Cerebellar cortex (tissue), 1 donor: Measurements from ENCODE around the gene SYCP3.

Source experiments
- DNase-seq: peaks from one replicate; pipeline ENCODE4 v3.0.0-alpha.2; 2015; ENCODE audit warnings: low spot score

Gene SYCP3

GRCh38 chr12:101738920-101739665 lies at the start of gene SYCP3:
SYCP3 (minus strand) TSS chr12:101739462; CDS start chr12:101737935, 1,527 bp downstream.
- no peak for DNase-seq

DNA sequence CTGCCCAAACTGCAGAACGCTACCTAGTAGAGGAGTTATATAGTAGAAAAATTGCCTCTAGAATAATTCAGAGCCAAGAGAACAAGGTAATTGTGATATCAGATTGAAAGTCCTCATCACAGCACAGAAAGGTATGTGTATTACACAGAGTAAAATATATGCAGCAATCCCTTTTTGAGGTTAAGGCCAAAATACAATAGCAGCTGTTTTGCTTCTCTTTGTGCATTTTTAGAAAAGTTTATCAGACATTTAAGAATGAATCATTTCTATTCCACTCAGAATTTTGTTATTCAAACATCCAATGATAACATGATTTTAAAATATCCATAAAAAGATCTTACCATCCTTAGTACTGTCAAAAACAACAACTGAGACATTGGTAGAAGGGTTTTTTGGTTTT lies 46.4 kb upstream of the SYCP3 start:
- DNase-seq, result no peak

- no peak for DNase-seq
Measured at GRCh38 chr12:101784376-101784775, 45.1 kb upstream of the SYCP3 start.

DNA sequence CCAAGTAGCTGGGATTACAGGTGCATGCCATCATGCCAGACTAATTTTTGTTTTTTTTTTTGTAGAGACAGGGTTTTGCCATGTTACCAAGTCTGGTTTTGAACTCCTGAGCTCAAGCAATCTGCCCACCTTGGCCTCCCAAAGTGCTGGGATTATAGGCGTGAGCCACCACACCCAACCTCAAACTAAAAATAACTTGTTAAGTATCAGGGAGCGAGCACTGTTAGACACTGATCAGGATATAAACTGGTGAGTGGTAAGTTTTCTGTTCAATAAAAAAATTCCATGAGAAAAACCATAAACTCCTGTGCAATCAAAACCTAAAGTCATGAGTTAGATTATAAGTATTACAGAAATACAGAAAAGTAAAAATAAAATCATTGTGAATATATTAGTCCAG lies 44.6 kb upstream of the SYCP3 start:
- DNase-seq, result no peak

DNA sequence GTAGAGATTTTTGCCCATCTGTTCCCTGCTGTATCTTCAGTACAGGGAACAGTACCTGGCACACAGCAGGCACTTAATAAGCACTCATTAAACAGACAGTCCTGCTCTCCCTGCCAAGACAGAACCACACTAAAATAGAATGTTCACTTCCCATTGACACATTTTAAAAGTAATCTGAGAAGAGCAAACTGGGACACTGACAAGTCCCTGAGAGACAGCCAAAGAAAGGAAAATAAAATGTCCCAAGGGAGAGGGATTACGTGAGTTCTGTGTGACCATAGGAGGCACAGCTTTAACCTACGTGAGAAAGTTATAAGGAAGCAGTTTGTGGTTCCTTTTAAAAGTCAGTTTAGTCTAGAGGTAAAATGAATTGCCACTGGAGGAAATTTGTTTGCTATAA lies 43.9 kb upstream of the SYCP3 start:
- DNase-seq, result no peak

DNA sequence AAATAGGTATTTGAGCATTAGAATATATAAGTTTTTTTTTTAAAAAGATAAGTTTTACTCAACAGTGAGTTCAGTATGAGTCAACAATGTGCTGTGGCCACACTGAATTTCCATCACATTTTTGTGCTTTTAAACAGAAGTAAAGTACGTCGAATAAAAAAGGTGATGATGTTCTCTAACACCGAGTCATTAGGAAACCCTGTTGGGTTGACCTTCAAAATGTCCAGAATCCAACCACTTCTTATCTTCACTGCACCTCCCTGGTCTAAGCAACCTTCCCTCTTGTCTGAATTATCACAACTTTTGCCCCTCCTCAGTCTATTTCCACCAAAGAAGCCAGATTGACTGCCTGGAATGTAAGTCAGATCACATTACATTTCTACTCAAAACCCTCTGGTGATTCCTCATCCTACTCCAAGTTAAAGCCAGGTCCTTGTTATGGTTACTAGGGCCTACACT lies 43.0 kb upstream of the SYCP3 start:
- DNase-seq, result no peak

- no peak for DNase-seq
Measured at GRCh38 chr12:101781834-101782233, 42.6 kb upstream of the SYCP3 start.

- no peak for DNase-seq
Measured at GRCh38 chr12:101780599-101780998, 41.3 kb upstream of the SYCP3 start.

- DNase-seq, result no peak
Measured at GRCh38 chr12:101779626-101780025, 40.4 kb upstream of the SYCP3 start.

- DNase-seq, result no peak
Measured at GRCh38 chr12:101779200-101779599, 39.9 kb upstream of the SYCP3 start.

- no peak for DNase-seq
Measured at GRCh38 chr12:101777978-101778377, 38.7 kb upstream of the SYCP3 start.

DNA sequence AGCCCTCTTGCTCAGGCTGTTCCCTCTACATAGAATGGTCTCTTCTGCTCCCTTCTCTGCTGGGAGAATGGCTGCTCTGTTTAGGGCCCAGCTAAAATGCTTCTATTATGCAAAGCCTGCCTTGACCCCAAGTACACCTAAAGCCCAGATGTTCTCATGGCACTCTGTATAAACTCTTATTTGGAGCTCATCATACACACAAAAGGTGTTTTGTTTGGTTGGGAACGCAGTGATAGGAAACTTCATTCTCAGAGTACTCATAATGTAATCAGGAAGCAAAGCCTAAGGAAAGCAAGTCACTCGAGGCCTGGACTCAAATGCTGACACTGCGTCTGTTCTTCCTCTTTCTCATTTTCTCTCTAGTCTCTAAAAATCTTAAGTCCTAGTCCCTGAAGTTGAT lies 38.2 kb upstream of the SYCP3 start:
- no peak for DNase-seq

GRCh38 chr12:101775816-101776215 lies 36.6 kb upstream of the SYCP3 start:
- no peak for DNase-seq

DNA sequence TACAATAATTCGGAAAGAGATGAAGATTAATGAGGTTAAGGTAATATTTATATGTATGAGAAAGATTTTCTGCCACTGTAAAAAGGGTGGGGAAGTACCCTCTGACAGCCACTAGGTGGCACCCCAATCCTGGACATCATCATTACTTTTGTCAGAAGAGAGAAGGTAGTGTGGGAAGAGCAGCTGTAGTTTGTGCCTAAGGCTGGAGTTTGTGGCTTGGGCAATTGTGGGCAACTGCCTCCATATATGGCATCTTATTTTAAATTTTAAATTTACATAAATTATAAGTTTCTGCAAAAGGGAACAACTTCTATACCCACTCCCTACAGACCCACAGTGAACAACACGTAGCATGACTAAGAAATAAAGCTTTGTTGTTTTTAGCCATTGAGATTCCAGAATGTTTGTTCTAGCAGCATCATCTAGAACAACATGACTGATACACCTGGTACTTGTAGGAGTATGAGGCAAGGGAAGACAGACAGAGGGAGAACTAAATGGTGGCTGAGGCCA lies 34.4 kb upstream of the SYCP3 start:
- DNase-seq, result peak; percentile 74

DNA sequence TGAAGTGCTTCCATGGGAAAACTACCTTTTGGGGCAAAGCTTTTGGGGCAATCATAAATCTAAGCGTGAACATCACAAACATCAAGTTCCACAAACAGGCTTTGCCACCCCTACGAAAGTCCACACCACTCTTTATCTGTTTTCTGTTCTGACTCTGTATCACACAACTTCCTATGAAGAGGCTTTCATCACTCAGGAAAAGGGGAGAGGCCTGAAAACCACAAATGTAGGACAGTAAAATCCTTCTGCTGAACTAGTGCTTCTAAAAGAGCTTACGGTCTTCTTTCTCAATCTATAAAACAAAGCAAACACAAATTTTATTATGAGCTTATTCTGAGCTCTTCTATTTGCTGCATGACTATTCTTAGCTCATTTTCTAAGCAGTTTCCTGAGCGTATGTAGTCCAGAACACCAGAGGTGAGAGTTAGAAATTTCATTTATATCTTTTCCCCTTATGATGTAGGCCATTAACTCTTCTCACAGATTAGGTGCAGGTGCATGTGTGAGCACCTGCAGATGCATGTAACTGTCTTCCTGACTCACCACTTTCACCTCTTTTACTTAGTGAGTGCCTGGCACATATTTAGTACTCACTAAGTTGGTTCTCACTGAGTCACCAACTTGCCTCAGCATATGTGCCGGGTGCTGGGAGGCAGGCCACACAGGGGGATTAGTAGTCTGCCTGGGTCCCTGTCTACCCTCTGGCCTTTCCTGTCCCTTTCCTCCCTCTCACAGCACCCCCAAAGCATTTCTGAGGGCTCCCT lies 32.9 kb upstream of the SYCP3 start:
- no peak for DNase-seq

GRCh38 chr12:101769865-101770264 lies 30.6 kb upstream of the SYCP3 start:
- DNase-seq, result no peak

- no peak for DNase-seq
Measured at GRCh38 chr12:101768781-101769180, 29.5 kb upstream of the SYCP3 start.

DNA sequence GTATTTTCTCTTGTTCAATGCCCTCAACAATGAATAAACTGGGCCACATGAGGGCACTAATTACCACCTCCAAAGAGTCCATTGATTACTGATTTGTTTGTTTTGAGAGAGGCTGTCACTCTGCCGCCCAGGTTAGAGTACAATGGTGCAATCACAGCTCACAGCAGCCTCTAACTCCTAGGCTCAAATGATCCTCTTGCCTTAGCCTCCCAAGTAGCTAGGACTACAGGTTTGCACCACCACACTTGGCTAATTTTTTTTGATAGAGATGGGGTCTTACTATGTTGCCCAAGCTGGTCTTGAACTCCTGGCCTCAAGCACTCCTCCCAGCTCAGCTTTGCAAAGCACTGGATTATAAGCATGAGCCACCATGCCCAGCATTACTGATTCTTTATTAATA lies 28.3 kb upstream of the SYCP3 start:
- DNase-seq, result no peak

DNA sequence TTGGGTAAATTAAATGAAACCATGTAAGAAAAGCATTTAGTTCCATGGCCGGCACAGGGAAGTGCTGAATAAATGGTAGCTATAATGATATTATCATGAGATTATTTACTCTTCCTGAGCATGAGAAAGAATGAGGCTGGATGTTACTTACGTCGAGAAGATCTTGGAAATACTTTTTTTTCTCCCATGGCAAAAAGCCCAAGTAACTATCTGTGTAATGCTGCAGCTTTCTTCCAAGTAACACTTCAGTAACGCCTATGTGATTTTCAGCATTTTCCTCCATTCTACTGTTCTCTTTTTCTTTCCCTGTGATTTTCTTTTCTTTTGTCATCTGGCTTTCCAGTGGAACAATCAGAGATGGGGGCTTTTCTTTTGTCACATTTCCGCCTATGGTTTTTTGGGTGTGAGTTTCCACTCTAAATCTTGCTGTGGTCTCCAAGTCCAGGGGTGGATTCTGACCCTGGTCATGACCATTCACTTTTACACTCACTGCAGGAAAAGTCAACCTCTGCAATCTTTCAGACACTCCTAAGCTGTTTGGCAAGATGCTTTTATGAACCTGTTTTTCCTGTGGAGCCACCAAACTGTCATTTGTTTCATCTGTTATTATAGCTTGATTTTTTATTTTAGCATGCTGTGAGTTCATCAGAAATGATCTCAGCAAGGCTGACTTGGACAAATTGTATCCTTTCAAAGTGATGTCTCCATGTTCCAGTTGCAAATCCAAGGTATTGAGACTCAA lies 25.0 kb upstream of the SYCP3 start:
- no peak for DNase-seq

GRCh38 chr12:101763246-101763931 lies 24.1 kb upstream of the SYCP3 start:
- no peak for DNase-seq

GRCh38 chr12:101761781-101762180 lies 22.5 kb upstream of the SYCP3 start:
- DNase-seq, result no peak

DNA sequence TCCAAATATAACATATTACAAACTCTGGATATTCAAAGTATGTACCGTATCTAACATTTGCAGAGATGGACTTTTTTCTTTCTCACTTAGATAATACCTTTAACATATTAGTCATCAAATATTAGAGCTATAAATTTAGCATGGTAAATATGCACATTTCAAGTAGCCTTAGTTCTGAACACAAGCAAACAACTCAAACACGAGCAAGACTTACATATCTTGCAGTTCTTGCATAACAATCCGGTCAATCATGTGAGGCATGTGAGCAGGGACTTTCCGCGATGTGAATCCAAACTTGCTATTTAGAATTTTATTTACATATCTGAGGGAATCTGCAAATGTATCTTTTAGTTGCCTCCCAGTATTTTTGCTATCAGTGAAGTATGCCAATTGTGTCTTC lies 22.1 kb upstream of the SYCP3 start:
- DNase-seq, result no peak
